ENCODE results near the gene TRAPPC1. TPM values are rescaled to one million over a fixed set of nuclear protein-coding genes. Genes with fewer than 3 reads are reported as not detected.

TRAPPC1 gene
- total and polyA plus RNA-seq, 2 donors (not counting 3 experiments of a cell fraction or from before 2014, with no cell fraction given), result 146 to 250 TPM

DNA sequence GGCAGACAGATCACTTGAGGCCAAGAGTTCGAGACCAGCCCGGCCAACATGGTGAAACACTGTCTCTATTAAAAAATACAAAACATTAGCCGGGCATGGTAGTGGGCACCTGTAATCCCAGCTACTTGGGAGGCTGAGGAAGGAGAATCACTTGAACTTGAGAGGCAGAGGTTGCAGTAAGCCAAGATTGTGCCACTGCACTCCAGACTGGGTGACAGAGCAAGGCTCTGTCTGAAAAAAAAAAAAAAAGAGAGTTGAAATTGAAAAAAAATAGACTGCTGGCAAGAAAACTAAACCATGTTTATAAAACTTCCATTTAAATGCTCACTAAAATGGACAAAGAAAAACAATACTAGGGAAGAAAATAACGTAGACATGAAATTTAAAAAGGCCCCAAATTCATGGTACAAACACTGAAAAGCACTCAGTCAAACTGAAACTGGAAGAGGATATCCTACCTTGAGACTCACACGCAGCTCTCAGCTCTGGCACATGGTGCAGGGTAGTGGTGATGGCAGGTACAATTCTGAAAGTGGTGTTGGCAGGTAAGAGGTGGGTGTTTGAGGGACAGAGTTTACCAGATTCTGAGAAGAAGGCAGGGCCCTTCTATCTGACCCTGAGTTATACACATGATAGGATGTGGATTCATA lies 19.5 kb upstream of the TRAPPC1 start:
- Histone ChIP-seq H3K27ac (ENCODE audit: insufficient read depth, low read depth, low read length) (no peak overlapping the region), H3K4me1 (ENCODE audit: control insufficient read depth, extremely low read depth, insufficient read depth, low read length) (no peaks in the 10 kb centered on the region), H3K4me2 (ENCODE audit: insufficient read depth, low read length) (no peak overlapping the region), H3K27me3 (ENCODE audit: control insufficient read depth in 2 of 2, insufficient read depth in 2 of 2, low read length in 2 of 2) (no peaks in the 10 kb centered on the region), H2AFZ (ENCODE audit: low read depth, low read length) (no peak overlapping the region), H4K20me1 (replicated peaks; ENCODE audit: control insufficient read depth, extremely low read depth, insufficient read depth, low read length) (no peaks in the 10 kb centered on the region), H3K9me3 (replicated peaks; ENCODE audit: control insufficient read depth, insufficient read depth, low read length) (no peaks in the 10 kb centered on the region), H3K4me3 (replicated peaks in 1 of 3; ENCODE audit: insufficient read depth in 1 of 3, low read depth in 1 of 3, low read length in 3 of 3) (no peak overlapping the region), H3K9me1 (replicated peaks; ENCODE audit: control insufficient read depth, extremely low read depth, insufficient read depth, low read length) (no peaks in the 10 kb centered on the region), H3K9ac (replicated peaks; ENCODE audit: extremely low read depth, insufficient read depth, low read length) (no peak overlapping the region), H3K79me2 (ENCODE audit: control insufficient read depth, insufficient read depth, low read length) (no peaks in the 10 kb centered on the region), H3K36me3 (ENCODE audit: control insufficient read depth in 2 of 2, extremely low read depth in 1 of 2, insufficient read depth in 2 of 2, low read length in 2 of 2) (peaks cover 6 to 13% of the 10 kb centered on the region in 2 experiments)
- TF ChIP-seq JUN (IDR thresholded peaks at IDR 0.05; ENCODE audit: borderline replicate concordance, insufficient read depth, insufficient read length, low read depth), result no peak
- TF ChIP-seq, protein P1, sequence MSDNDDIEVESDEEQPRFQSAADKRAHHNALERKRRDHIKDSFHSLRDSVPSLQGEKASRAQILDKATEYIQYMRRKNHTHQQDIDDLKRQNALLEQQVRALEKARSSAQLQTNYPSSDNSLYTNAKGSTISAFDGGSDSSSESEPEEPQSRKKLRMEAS (IDR thresholded peaks at IDR 0.05; ENCODE audit: insufficient read depth, insufficient read length), result no peak
- TF ChIP-seq, protein P2, sequence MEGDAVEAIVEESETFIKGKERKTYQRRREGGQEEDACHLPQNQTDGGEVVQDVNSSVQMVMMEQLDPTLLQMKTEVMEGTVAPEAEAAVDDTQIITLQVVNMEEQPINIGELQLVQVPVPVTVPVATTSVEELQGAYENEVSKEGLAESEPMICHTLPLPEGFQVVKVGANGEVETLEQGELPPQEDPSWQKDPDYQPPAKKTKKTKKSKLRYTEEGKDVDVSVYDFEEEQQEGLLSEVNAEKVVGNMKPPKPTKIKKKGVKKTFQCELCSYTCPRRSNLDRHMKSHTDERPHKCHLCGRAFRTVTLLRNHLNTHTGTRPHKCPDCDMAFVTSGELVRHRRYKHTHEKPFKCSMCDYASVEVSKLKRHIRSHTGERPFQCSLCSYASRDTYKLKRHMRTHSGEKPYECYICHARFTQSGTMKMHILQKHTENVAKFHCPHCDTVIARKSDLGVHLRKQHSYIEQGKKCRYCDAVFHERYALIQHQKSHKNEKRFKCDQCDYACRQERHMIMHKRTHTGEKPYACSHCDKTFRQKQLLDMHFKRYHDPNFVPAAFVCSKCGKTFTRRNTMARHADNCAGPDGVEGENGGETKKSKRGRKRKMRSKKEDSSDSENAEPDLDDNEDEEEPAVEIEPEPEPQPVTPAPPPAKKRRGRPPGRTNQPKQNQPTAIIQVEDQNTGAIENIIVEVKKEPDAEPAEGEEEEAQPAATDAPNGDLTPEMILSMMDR (IDR thresholded peaks at IDR 0.05; ENCODE audit: extremely low read depth in 1 of 2, insufficient read depth in 1 of 2, low read depth in 1 of 2, low read length in 2 of 2), result no peak
- FAIRE-seq (no peak), DNase-seq (ENCODE audit: low read depth, low spot score) (no peak)
- BruUV-seq (replicated peaks), result no TSS peak
- dilution Hi-C loops (cut with MboI; ENCODE audit: extremely low pct_ligation_motif_present, low sequenced_read_pairs) (no loop called here), intact Hi-C loops (cut with micrococcal nuclease) (no loop called here)
- ChIA-PET POLR2A (no interaction called here), CTCF (no interaction called here)

DNA sequence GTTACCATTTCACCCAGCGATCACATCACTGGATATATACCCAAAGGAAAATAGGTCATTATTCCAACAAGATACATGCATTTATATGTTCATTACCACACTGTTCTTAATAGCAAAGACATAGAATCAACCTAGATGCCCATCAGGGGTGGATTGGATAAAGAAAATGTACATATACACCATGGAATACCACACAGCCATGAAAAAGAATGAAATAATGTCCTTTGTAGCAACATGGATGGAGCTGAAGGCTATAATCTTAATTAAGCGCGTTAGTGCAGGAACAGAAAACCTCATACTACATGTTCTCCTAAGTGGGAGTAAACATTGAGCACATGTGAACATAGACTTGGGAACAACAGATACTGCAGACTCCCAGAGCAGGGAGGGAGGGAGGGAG lies 18.8 kb upstream of the TRAPPC1 start:
- Histone ChIP-seq H3K27ac (ENCODE audit: insufficient read depth, low read depth, low read length) (no peak overlapping the region), H3K27me3 (ENCODE audit: control insufficient read depth in 2 of 2, insufficient read depth in 2 of 2, low read length in 2 of 2) (no peaks in the 10 kb centered on the region), H3K4me3 (replicated peaks in 1 of 3; ENCODE audit: insufficient read depth in 1 of 3, low read depth in 1 of 3, low read length in 3 of 3) (no peak overlapping the region), H2AFZ (ENCODE audit: low read depth, low read length) (no peak overlapping the region), H3K36me3 (ENCODE audit: control insufficient read depth in 2 of 2, extremely low read depth in 1 of 2, insufficient read depth in 2 of 2, low read length in 2 of 2) (peaks cover 12 to 19% of the 10 kb centered on the region in 2 experiments), H3K4me1 (ENCODE audit: control insufficient read depth, extremely low read depth, insufficient read depth, low read length) (no peaks in the 10 kb centered on the region), H3K79me2 (ENCODE audit: control insufficient read depth, insufficient read depth, low read length) (no peaks in the 10 kb centered on the region), H3K4me2 (ENCODE audit: insufficient read depth, low read length) (no peak overlapping the region), H3K9me3 (replicated peaks; ENCODE audit: control insufficient read depth, insufficient read depth, low read length) (no peaks in the 10 kb centered on the region), H3K9ac (replicated peaks; ENCODE audit: extremely low read depth, insufficient read depth, low read length) (no peak overlapping the region), H4K20me1 (replicated peaks; ENCODE audit: control insufficient read depth, extremely low read depth, insufficient read depth, low read length) (no peaks in the 10 kb centered on the region), H3K9me1 (replicated peaks; ENCODE audit: control insufficient read depth, extremely low read depth, insufficient read depth, low read length) (no peaks in the 10 kb centered on the region)
- dilution Hi-C loops (cut with MboI; ENCODE audit: extremely low pct_ligation_motif_present, low sequenced_read_pairs) (no loop called here), intact Hi-C loops (cut with micrococcal nuclease) (no loop called here)
- DNase-seq (ENCODE audit: low read depth, low spot score) (no peak), FAIRE-seq (no peak)
- POLR2A ChIA-PET, result no interaction called here
- TF ChIP-seq EZH2 (IDR thresholded peaks at IDR 0.05; ENCODE audit: borderline replicate concordance, low read depth, low read length, severe bottlenecking) (no peak), JUN (IDR thresholded peaks at IDR 0.05; ENCODE audit: borderline replicate concordance, insufficient read depth, insufficient read length, low read depth) (no peak), FOS (IDR thresholded peaks at IDR 0.05; ENCODE audit: borderline replicate concordance, insufficient read depth, low read length) (no peak)
- TF ChIP-seq, protein P1 (IDR thresholded peaks at IDR 0.05; ENCODE audit: insufficient read depth, insufficient read length), result no peak
- no TSS peak for BruUV-seq (replicated peaks)
- CTCF ChIA-PET, result no interaction called here

Data from endothelial cell of umbilical vein (primary cell).